K562 (cell line): ENCODE data around the gene PLEKHA7.

Experiments
- IRF1 ChIP-seq: sonication (generic); formaldehyde crosslinking; IDR thresholded peaks from 2 replicates; pipeline ENCODE4 v1.8.0; 2022; ENCODE audit warnings: missing genetic modification reagents, mild to moderate bottlenecking, borderline replicate concordance
- KDM5B ChIP-seq: fragments of 200-600 bp; sonication (generic); IDR thresholded peaks from 2 replicates; pipeline ENCODE4 v1.6.1; 2012; ENCODE audit warnings: low read depth, mild to moderate bottlenecking, moderate library complexity, low read length, control low read depth, inconsistent platforms; ENCODE audit not compliant: insufficient replicate concordance
- PATZ1 ChIP-seq: fragments of 250-450 bp; sonication (Bioruptor Pico); IDR thresholded peaks from 2 replicates; pipeline ENCODE4 v1.5.0; 2020; ENCODE audit warnings: mild to moderate bottlenecking, borderline replicate concordance
- POLR2B ChIP-seq: fragments of 450-650 bp; IDR thresholded peaks from 2 replicates; pipeline ENCODE4 v1.6.1; 2018; ENCODE audit warnings: low read depth; ENCODE audit not compliant: partially characterized antibody
- STAT5B ChIP-seq: fragments of 250-450 bp; sonication (Bioruptor Pico); IDR thresholded peaks from 2 replicates; pipeline ENCODE4 v1.8.0; 2021; ENCODE audit warnings: mild to moderate bottlenecking, inconsistent platforms
- TF ChIP-seq, protein P1 (sequence below), 3 experiments: IDR thresholded peaks in 2 of 3; conservative IDR thresholded peaks in 1 of 3; 2 replicates each; pipeline ENCODE4 v1.5.1; 2011 to 2012; ENCODE audit warnings: low read length in 3 of 3, mild to moderate bottlenecking in 3 of 3, control low read depth in 2 of 3, improper control_type of control experiment in 1 of 3, inconsistent platforms in 1 of 3, low read depth in 1 of 3, mixed read lengths in 1 of 3, moderate library complexity in 1 of 3; ENCODE audit not compliant: insufficient read depth in 2 of 3

- TF ChIP-seq STAT5B (CRISPR knock-in tag) (no peak), IRF1 (CRISPR knock-in tag) (no peak), KDM5B (no peak), POLR2B (no peak), PATZ1 (CRISPR knock-in tag) (no peak)
- TF ChIP-seq, protein P1, sequence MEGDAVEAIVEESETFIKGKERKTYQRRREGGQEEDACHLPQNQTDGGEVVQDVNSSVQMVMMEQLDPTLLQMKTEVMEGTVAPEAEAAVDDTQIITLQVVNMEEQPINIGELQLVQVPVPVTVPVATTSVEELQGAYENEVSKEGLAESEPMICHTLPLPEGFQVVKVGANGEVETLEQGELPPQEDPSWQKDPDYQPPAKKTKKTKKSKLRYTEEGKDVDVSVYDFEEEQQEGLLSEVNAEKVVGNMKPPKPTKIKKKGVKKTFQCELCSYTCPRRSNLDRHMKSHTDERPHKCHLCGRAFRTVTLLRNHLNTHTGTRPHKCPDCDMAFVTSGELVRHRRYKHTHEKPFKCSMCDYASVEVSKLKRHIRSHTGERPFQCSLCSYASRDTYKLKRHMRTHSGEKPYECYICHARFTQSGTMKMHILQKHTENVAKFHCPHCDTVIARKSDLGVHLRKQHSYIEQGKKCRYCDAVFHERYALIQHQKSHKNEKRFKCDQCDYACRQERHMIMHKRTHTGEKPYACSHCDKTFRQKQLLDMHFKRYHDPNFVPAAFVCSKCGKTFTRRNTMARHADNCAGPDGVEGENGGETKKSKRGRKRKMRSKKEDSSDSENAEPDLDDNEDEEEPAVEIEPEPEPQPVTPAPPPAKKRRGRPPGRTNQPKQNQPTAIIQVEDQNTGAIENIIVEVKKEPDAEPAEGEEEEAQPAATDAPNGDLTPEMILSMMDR (IDR thresholded peaks at IDR 0.05 in 2 of 3, conservative IDR thresholded peaks at IDR 0.05 in 1 of 3; ENCODE audit: insufficient read depth in 2 of 3, low read depth in 1 of 3, low read length in 3 of 3) = no peak
These were observed 142.8 kb downstream of the PLEKHA7 start for GRCh38 chr11:16871368-16871767.
